OCI-LY1 (cell line): Measurements from ENCODE around the gene CHGA.

Experiments used
- CTCF ChIP-seq: fragments of 200-600 bp; sonication (generic), shearing (Covaris generic); IDR thresholded peaks from 2 replicates; pipeline ENCODE4 v1.5.1; 2017; ENCODE audit warnings: mild to moderate bottlenecking, antibody characterized with exemption, low read length, moderate library complexity, mixed read lengths
- EZH2 ChIP-seq: fragments of 200-600 bp; sonication (generic), shearing (Covaris generic); IDR thresholded peaks from 2 replicates; pipeline ENCODE4 v1.8.0; 2017; ENCODE audit warnings: borderline replicate concordance, mixed run types, mild to moderate bottlenecking, antibody characterized with exemption, low read length, moderate library complexity, mixed read lengths

- no peak for TF ChIP-seq CTCF
- TF ChIP-seq EZH2: no peak
Measured at GRCh38 chr14:92968291-92969020, 45.5 kb downstream of the CHGA start.
